Ovary (tissue), 9 donors: ENCODE results near the gene ANO10. TPM values are rescaled to one million over a fixed set of nuclear protein-coding genes. Genes with fewer than 3 reads are reported as not detected.

Experiments used
- DNase-seq, 5 donors: peaks; one replicate each; pipeline ENCODE4 v3.0.0-alpha.2; 2019 to 2020
- H3K27ac ChIP-seq, 2 donors: fragments of 200-600 bp; one replicate each; pipeline versions ENCODE4 v1.5.1 to v1.8.0; 2019 to 2022
- H3K27me3 ChIP-seq: fragments of 200-600 bp; one replicate; pipeline ENCODE4 v1.8.0; 2022
- H3K36me3 ChIP-seq: fragments of 200-600 bp; sonication (generic); one replicate; pipeline ENCODE4 v1.5.1; 2019
- H3K4me1 ChIP-seq: one replicate; pipeline ENCODE4 v1.8.1; 2013; ENCODE audit warnings: mild to moderate bottlenecking, moderate library complexity; ENCODE audit not compliant: insufficient read depth
- H3K4me3 ChIP-seq: fragments of 200-600 bp; sonication (generic); one replicate; pipeline ENCODE4 v1.5.1; 2017
- H3K9me3 ChIP-seq, 2 donors: fragments of 200-600 bp in 1 of 2; sonication (generic) in 1 of 2; one replicate each; pipeline versions ENCODE4 v1.5.1 to v1.8.1; 2013 to 2019; ENCODE audit warnings: mild to moderate bottlenecking in 1 of 2, moderate library complexity in 1 of 2
- EP300 ChIP-seq: sonication (generic); formaldehyde crosslinking; IDR thresholded peaks from one replicate; pipeline ENCODE4 v1.6.1; 2017; ENCODE audit warnings: antibody characterized with exemption
- POLR2A ChIP-seq: fragments of 450-650 bp; IDR thresholded peaks from one replicate; pipeline ENCODE4 v1.6.1; 2017; ENCODE audit warnings: antibody characterized with exemption, mild to moderate bottlenecking, moderate library complexity
- WGBS, 3 donors: extraction: QIAGEN DNeasy Blood & Tissue Kit in 1 of 3; methylation state at CpG; one replicate each; pipeline versions ENCODE4 v1.1.5 to v1.1.7; 2013 to 2017; 5-methylcytosine and 5-hydroxymethylcytosine counted together
- intact Hi-C, 4 donors: fragments of 100-400 bp; cut with DNase I; formaldehyde crosslinking; loops; one replicate each; pipeline versions ENCODE4 v1.11.0 to v1.15.1; 2022 to 2023
- polyA plus RNA-seq, 2 donors: library from polyadenylated mRNA; stranded (reverse); fragments of 200-250 nt in 1 of 2; fragments of 350-450 nt in 1 of 2; fragmentation: Illumina TruSeq in 1 of 2; extraction: RNeasy Lipid Tissue Mini Kit (QIAGEN cat#74804) in 1 of 2; gene quantifications; one replicate each; pipeline ENCODE4 v1.2.3, GENCODE V29; 2013 to 2014
- total RNA-seq, 7 donors: library from RNA; depleted of rRNA in 2 of 7; stranded (reverse); fragments of >200 nt in 2 of 7; fragmentation: NEBNext Ultra II Directional in 3 of 7; extraction: Animal tissue kit (Norgen Biotek cat#: 25700) in 3 of 7; gene quantifications; one replicate each; pipeline versions ENCODE4 v1.1.0 to v1.2.4, GENCODE V29; 2016 to 2023
- TF ChIP-seq, protein P1 (sequence below), 3 donors: fragments of 450-650 bp in 2 of 3; fragments of 200-600 bp in 1 of 3; IDR thresholded peaks; one replicate each; pipeline versions ENCODE4 v1.5.1 to v1.8.0; 2016 to 2022; ENCODE audit warnings: antibody characterized with exemption in 3 of 3, mild to moderate bottlenecking in 1 of 3
- donor health status: DM: no; HTN: no; CAD: no; lungs with moderate emphysema.
- donor health status: DM: no; HTN: no; CAD: no.
- donor health status: Bipolar disorder and iron deficiency.
- donor health status: DM: yes; HTN: yes; CAD: no.
- donor health status: DM: no; HTN: no; CAD: no.
- donor health status: DM: yes; HTN: yes; CAD: no.

Gene ANO10
- total and polyA plus RNA-seq, 9 donors: 12.2 to 58.7 (median 21.7) TPM

GRCh38 chr3:43378066-43378935 lies 243.5 kb downstream of the ANO10 start:
- Histone ChIP-seq H3K27ac (no peak overlapping the region), H3K9me3 (no peaks in the 10 kb centered on the region), H3K4me1 (no peaks in the 10 kb centered on the region), H3K4me3 (no peak overlapping the region), H3K36me3 (no peaks in the 10 kb centered on the region), H3K27me3 (no peaks in the 10 kb centered on the region)
- intact Hi-C loops: no loop called here
- no peak for DNase-seq
- TF ChIP-seq POLR2A: no peak
- TF ChIP-seq, protein P1, sequence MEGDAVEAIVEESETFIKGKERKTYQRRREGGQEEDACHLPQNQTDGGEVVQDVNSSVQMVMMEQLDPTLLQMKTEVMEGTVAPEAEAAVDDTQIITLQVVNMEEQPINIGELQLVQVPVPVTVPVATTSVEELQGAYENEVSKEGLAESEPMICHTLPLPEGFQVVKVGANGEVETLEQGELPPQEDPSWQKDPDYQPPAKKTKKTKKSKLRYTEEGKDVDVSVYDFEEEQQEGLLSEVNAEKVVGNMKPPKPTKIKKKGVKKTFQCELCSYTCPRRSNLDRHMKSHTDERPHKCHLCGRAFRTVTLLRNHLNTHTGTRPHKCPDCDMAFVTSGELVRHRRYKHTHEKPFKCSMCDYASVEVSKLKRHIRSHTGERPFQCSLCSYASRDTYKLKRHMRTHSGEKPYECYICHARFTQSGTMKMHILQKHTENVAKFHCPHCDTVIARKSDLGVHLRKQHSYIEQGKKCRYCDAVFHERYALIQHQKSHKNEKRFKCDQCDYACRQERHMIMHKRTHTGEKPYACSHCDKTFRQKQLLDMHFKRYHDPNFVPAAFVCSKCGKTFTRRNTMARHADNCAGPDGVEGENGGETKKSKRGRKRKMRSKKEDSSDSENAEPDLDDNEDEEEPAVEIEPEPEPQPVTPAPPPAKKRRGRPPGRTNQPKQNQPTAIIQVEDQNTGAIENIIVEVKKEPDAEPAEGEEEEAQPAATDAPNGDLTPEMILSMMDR (IDR thresholded peaks at IDR 0.05): no peak
- TF ChIP-seq EP300: no peak
- 95 to 96% (median 95%) methylated on average over 2 of the region's 2 CpGs for WGBS, 3 donors

DNA sequence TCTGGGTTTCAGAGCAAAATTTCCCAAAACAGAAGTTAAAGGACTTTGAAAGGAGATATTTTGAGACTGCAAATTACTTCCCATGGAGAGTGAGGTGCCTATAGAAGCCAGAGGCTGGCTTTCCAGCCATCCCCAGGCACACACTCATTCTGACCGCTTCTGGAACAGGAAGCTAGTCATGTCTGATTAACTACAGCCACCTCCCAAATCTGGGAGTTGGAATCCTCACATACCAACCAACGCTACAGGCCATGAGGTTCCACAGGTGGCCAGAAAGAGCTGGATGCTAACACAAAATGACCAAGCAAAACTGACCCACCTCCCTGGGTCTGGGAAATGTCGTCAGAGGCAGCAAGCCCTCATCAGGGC lies 248.3 kb downstream of the ANO10 start:
- Histone ChIP-seq H3K4me1 (no peaks in the 10 kb centered on the region), H3K36me3 (no peaks in the 10 kb centered on the region), H3K27ac (no peak overlapping the region), H3K27me3 (no peaks in the 10 kb centered on the region), H3K9me3 (no peaks in the 10 kb centered on the region), H3K4me3 (no peak overlapping the region)
- WGBS, 3 donors: 81 to 86% (median 84%) methylated on average over 3 of the region's 3 CpGs
- no peak for DNase-seq
- intact Hi-C loops: no loop called here
- TF ChIP-seq, protein P1 (IDR thresholded peaks at IDR 0.05): no peak
- no peak for TF ChIP-seq POLR2A
- no peak for TF ChIP-seq EP300

GRCh38 chr3:43372809-43373559 lies 248.8 kb downstream of the ANO10 start:
- DNase-seq: no peak
- Histone ChIP-seq H3K36me3 (no peaks in the 10 kb centered on the region), H3K9me3 (no peaks in the 10 kb centered on the region), H3K27me3 (no peaks in the 10 kb centered on the region), H3K27ac (no peak overlapping the region), H3K4me3 (no peak overlapping the region), H3K4me1 (no peaks in the 10 kb centered on the region)
- no peak for TF ChIP-seq POLR2A
- TF ChIP-seq EP300: no peak
- TF ChIP-seq, protein P1 (IDR thresholded peaks at IDR 0.05): no peak
- 71 to 78% (median 73%) methylated on average over 11 of the region's 11 CpGs for WGBS, 3 donors
- intact Hi-C loops: no loop called here

- Histone ChIP-seq H3K4me3 (no peak overlapping the region), H3K27me3 (no peaks in the 10 kb centered on the region), H3K36me3 (no peaks in the 10 kb centered on the region), H3K4me1 (no peaks in the 10 kb centered on the region), H3K27ac (no peak overlapping the region), H3K9me3 (no peaks in the 10 kb centered on the region)
- WGBS, 3 donors: 94 to 97% (median 97%) methylated on average over 10 of the region's 10 CpGs
- DNase-seq: no peak
- intact Hi-C loops: no loop called here
- TF ChIP-seq EP300: no peak
- TF ChIP-seq, protein P1 (IDR thresholded peaks at IDR 0.05): no peak
- TF ChIP-seq POLR2A: no peak
These were observed 249.6 kb downstream of the ANO10 start for GRCh38 chr3:43372007-43372740.
